ENCODE results near the gene MSMO1. TPM values are rescaled to one million over a fixed set of nuclear protein-coding genes. Genes with fewer than 3 reads are reported as not detected.

The MSMO1 gene
- polyA plus RNA-seq, 1 of the 3 experiments (the other 2 are of a cell fraction) = 13.2 TPM

GRCh38 chr4:165364452-165365080 is 37.1 kb downstream of the MSMO1 start:
- no peaks in the 10 kb centered on the region for H3F3A ChIP-seq (replicated peaks; ENCODE audit: insufficient read depth)
- no peaks in the 10 kb centered on the region for H3K9me3 ChIP-seq
- no peaks in the 10 kb centered on the region for H3K27me3 ChIP-seq (ENCODE audit: insufficient read depth)
- TF ChIP-seq NRF1 (IDR thresholded peaks at IDR 0.05; ENCODE audit: low read depth, low read length) (no peak), RCOR1 (IDR thresholded peaks at IDR 0.05; ENCODE audit: low read length) (no peak), EZH2phosphoT487 (IDR thresholded peaks at IDR 0.05; ENCODE audit: borderline replicate concordance, low read depth) (no peak), MXI1 (IDR thresholded peaks at IDR 0.05; ENCODE audit: low read depth, low read length) (no peak), NFIC (IDR thresholded peaks at IDR 0.05; ENCODE audit: borderline replicate concordance) (no peak), YY1 (IDR thresholded peaks at IDR 0.05; ENCODE audit: low read depth) (no peak), REST (IDR thresholded peaks at IDR 0.05; ENCODE audit: low read depth, low read length) (no peak), GATA2 (CRISPR knock-in tag; IDR thresholded peaks at IDR 0.05) (no peak)
- H3K79me2 ChIP-seq (ENCODE audit: insufficient read depth) = no peaks in the 10 kb centered on the region
- WGBS (ENCODE audit: low lambda C conversion rate) = 63% methylated on average over 2 of the region's 2 CpGs
- H3K36me3 ChIP-seq (replicated peaks in 1 of 2; ENCODE audit: control insufficient read depth in 1 of 2, insufficient read depth in 2 of 2, low read length in 1 of 2) = no peaks in the 10 kb centered on the region
- ChIA-PET CTCF (interaction anchor here (1.6 kb wide), 1 partner anchor 13 kb away, joined by 3 read pairs; no protein-coding TSS in a partner anchor), POLR2A (no interaction called here)
- DNase-seq = no peak
- H3K4me3 ChIP-seq (ENCODE audit: low read depth in 2 of 2, low read length in 1 of 2) = no peak overlapping the region
- no peak overlapping the region for H2AFZ ChIP-seq (ENCODE audit: low read depth)
- no peak overlapping the region for H3K27ac ChIP-seq (ENCODE audit: low read depth in 2 of 2, low read length in 1 of 2)
- H4K20me1 ChIP-seq (ENCODE audit: insufficient read depth) = no peaks in the 10 kb centered on the region
- H3K9ac ChIP-seq = no peak overlapping the region
- no peak overlapping the region for H3K4me2 ChIP-seq
- H3K4me1 ChIP-seq (ENCODE audit: control insufficient read depth in 1 of 2, insufficient read depth in 2 of 2, low read depth in 1 of 2, low read length in 1 of 2) = no peaks in the 10 kb centered on the region
- no peaks in the 10 kb centered on the region for H3K9me2 ChIP-seq

- CTCF ChIA-PET = no interaction called here
Observed at GRCh38 chr4:165367040-165367439, 39.6 kb downstream of the MSMO1 start.

More at GRCh38 chr4:165367040-165367439, 39.6 kb downstream of the MSMO1 start:
- Histone ChIP-seq H3F3A (replicated peaks; ENCODE audit: insufficient read depth) (no peaks in the 10 kb centered on the region), H3K4me2 (no peak overlapping the region), H2AFZ (ENCODE audit: low read depth) (no peak overlapping the region), H3K4me1 (ENCODE audit: control insufficient read depth in 1 of 2, insufficient read depth in 2 of 2, low read depth in 1 of 2, low read length in 1 of 2) (no peaks in the 10 kb centered on the region), H3K4me3 (ENCODE audit: low read depth in 2 of 2, low read length in 1 of 2) (no peak overlapping the region), H3K27ac (ENCODE audit: low read depth in 2 of 2, low read length in 1 of 2) (no peak overlapping the region), H3K9me2 (no peaks in the 10 kb centered on the region), H3K79me2 (ENCODE audit: insufficient read depth) (no peaks in the 10 kb centered on the region), H3K36me3 (replicated peaks in 1 of 2; ENCODE audit: control insufficient read depth in 1 of 2, insufficient read depth in 2 of 2, low read length in 1 of 2) (no peaks in the 10 kb centered on the region), H3K9me3 (no peaks in the 10 kb centered on the region), H4K20me1 (ENCODE audit: insufficient read depth) (no peaks in the 10 kb centered on the region), H3K9ac (no peak overlapping the region), H3K27me3 (ENCODE audit: insufficient read depth) (no peaks in the 10 kb centered on the region)
- WGBS (ENCODE audit: low lambda C conversion rate) = 76% methylated on average over 4 of the region's 4 CpGs
- POLR2A ChIA-PET = no interaction called here
- TF ChIP-seq IRF3 (IDR thresholded peaks at IDR 0.05; ENCODE audit: low read depth, low read length) = no peak
- no peak for TF ChIP-seq RFX5 (IDR thresholded peaks at IDR 0.05; ENCODE audit: low read length)
- DNase-seq = no peak

Measured in SK-N-SH (cell line).